HUES48 (cell line): Measurements from ENCODE around the gene MRGPRF.
"Not testable (repeated sequence)": the region's sequence is repeated elsewhere in the genome, so short reads cannot be mapped to it uniquely, and the experiment has no call there.

Experiments used
- H3K27ac ChIP-seq: one replicate; pipeline ENCODE4 v1.7.0; 2013; ENCODE audit warnings: low read depth, low read length, inconsistent platforms
- H3K27me3 ChIP-seq: 2 replicates; pipeline ENCODE4 v1.6.1; 2013; ENCODE audit warnings: mild to moderate bottlenecking, low read length; ENCODE audit not compliant: control insufficient read depth, insufficient read depth
- H3K36me3 ChIP-seq: 2 replicates; pipeline ENCODE4 v1.6.1; 2013; ENCODE audit warnings: low read length; ENCODE audit not compliant: control insufficient read depth, insufficient read depth
- H3K4me1 ChIP-seq: 2 replicates; pipeline ENCODE4 v1.6.1; 2013; ENCODE audit warnings: mild to moderate bottlenecking, low read length; ENCODE audit not compliant: control insufficient read depth, insufficient read depth
- H3K4me3 ChIP-seq: 2 replicates; pipeline ENCODE4 v1.5.1; 2013; ENCODE audit warnings: mild to moderate bottlenecking, low read depth, low read length
- H3K9ac ChIP-seq: 2 replicates; pipeline ENCODE4 v1.6.1; 2013; ENCODE audit warnings: mild to moderate bottlenecking, low read depth, low read length, moderate library complexity
- H3K9me3 ChIP-seq: 2 replicates; pipeline ENCODE4 v1.6.1; 2013; ENCODE audit warnings: low read length; ENCODE audit not compliant: control insufficient read depth, insufficient read depth

Gene MRGPRF

GRCh38 chr11:68978626-68978930, 34.5 kb downstream of the MRGPRF start:
- peaks cover 7% of the 10 kb centered on the region; the same call in 1 of the 2 replicates for H3K4me1 ChIP-seq
- H3K9me3 ChIP-seq: peaks cover 5% of the 10 kb centered on the region; the same call in 1 of the 2 replicates
- no peaks in the 10 kb centered on the region for H3K36me3 ChIP-seq
- H3K4me3 ChIP-seq: no peak overlapping the region
- no peaks in the 10 kb centered on the region; the same call in 1 of the 2 replicates for H3K27me3 ChIP-seq
- no peak overlapping the region for H3K9ac ChIP-seq
- H3K27ac ChIP-seq: no peak overlapping the region

DNA sequence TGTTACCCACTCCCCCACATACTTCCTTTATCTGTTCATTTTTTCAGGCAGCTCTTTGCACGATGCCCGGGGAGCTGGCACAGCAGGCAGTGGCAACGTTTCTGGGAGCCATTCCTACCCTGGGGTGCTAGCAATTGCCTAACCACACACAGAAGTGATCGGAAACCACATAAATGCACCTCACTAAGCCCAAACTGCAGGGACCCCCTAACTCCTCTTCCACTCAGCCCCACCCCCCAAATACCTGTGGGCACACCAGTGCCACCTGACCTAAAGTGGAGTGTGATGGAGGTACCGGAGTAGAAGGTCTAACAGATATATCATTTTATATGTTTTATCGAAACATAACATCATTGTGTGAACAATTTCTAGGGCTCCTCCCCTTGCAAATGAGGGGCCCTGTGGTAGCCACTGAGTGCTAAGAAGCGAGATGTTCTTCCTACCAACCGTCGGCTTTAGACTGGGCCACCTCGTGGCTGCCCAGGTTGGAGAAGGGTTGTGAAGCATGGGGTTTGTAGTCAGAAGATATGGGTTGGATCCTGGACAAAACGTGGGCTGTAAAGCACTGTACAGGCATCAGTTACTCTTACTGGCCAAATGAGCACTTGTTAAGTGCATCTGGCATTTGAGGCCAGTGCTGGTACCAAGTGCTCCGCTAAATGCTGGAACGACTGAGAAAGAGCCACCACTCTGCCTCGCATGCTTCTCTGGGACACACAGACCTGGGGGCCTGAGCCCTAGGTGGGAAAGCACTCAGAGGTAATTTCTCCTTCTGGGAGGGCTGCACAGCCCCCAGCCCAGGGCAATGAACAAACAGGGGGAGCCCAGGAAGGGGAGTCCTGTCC, 35.0 kb downstream of the MRGPRF start:
- Histone ChIP-seq H3K4me3 (no peak overlapping the region), H3K9me3 (peaks cover 5% of the 10 kb centered on the region; the same call in 1 of the 2 replicates), H3K27ac (no peak overlapping the region), H3K36me3 (no peaks in the 10 kb centered on the region), H3K4me1 (peaks cover 7% of the 10 kb centered on the region; the same call in 1 of the 2 replicates), H3K9ac (no peak overlapping the region), H3K27me3 (no peaks in the 10 kb centered on the region; the same call in 1 of the 2 replicates)

DNA sequence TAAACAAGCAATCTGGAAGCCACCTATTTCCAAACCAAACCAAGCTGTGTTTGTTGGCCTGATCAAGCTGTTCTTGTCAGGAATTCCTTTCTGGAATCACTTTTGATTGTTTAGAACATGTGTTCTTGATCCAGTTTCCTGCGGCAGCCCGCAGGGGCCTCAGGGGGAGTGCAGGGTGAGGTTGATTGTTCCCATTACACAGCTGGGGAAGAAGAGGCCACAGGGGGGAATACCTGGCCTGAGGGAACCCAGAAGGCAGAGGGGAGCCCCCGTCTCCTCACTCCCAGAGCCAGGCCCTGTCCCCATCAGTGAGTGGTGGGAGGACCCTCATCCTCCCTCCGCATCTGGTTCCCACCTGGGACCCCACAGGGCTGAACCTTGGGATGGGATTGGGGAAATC, 36.5 kb downstream of the MRGPRF start:
- Histone ChIP-seq H3K4me1 (peaks cover 7% of the 10 kb centered on the region; the same call in 1 of the 2 replicates), H3K27ac (no peak overlapping the region), H3K27me3 (no peaks in the 10 kb centered on the region; the same call in 1 of the 2 replicates), H3K9ac (no peak overlapping the region), H3K4me3 (no peak overlapping the region), H3K36me3 (no peaks in the 10 kb centered on the region), H3K9me3 (peaks cover 5% of the 10 kb centered on the region; the same call in 1 of the 2 replicates)

DNA sequence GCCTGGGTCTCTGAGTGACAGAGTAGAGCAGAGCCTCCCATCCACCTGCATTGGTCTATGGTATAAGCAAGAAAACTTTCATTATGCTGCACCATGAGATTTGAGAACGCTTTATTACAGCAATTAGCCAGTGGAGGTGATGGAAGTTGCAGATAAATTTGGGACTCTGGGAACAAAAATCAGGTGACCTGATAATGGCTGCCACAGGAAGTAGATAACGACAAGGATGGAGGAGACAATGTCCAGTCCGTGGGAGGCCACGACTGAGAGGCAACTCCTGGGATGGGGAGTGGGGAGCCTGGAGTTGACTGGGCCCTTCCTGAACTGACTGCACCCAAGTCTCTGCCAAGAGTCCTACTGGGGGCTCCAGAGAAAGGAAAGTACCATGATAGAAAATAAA, 37.0 kb downstream of the MRGPRF start:
- no peak overlapping the region for H3K9ac ChIP-seq
- H3K27ac ChIP-seq: no peak overlapping the region
- H3K9me3 ChIP-seq: peaks cover 5% of the 10 kb centered on the region; the same call in 1 of the 2 replicates
- H3K27me3 ChIP-seq: no peaks in the 10 kb centered on the region; the same call in 1 of the 2 replicates
- no peaks in the 10 kb centered on the region for H3K36me3 ChIP-seq
- peaks cover 7% of the 10 kb centered on the region; the same call in 1 of the 2 replicates for H3K4me1 ChIP-seq
- no peak overlapping the region for H3K4me3 ChIP-seq

GRCh38 chr11:68974421-68975194, 38.4 kb downstream of the MRGPRF start:
- no peak overlapping the region for H3K9ac ChIP-seq
- H3K9me3 ChIP-seq: peaks cover 5% of the 10 kb centered on the region; the same call in 1 of the 2 replicates
- H3K4me1 ChIP-seq: peaks cover 4% of the 10 kb centered on the region; the same call in 1 of the 2 replicates
- no peaks in the 10 kb centered on the region for H3K36me3 ChIP-seq
- no peak overlapping the region for H3K4me3 ChIP-seq
- H3K27me3 ChIP-seq: no peaks in the 10 kb centered on the region; the same call in 1 of the 2 replicates
- no peak overlapping the region for H3K27ac ChIP-seq

- H3K36me3 ChIP-seq, H3K27ac ChIP-seq, H3K9me3 ChIP-seq, H3K27me3 ChIP-seq, H3K9ac ChIP-seq, H3K4me3 ChIP-seq, H3K4me1 ChIP-seq: not testable (repeated sequence)
Observed at GRCh38 chr11:68973706-68974105, 39.3 kb downstream of the MRGPRF start.

- H3K9me3 ChIP-seq: peaks cover 5% of the 10 kb centered on the region; the same call in 1 of the 2 replicates
- H3K27me3 ChIP-seq: no peaks in the 10 kb centered on the region; the same call in 1 of the 2 replicates
- H3K27ac ChIP-seq: no peak overlapping the region
- no peak overlapping the region for H3K9ac ChIP-seq
- H3K4me3 ChIP-seq: no peak overlapping the region
- H3K4me1 ChIP-seq: no peaks in the 10 kb centered on the region
- no peaks in the 10 kb centered on the region for H3K36me3 ChIP-seq
Observed at GRCh38 chr11:68973219-68973618, 39.8 kb downstream of the MRGPRF start.

GRCh38 chr11:68970921-68971636, 42.0 kb downstream of the MRGPRF start:
- Histone ChIP-seq H3K4me3 (no peak overlapping the region), H3K27ac (no peak overlapping the region), H3K27me3 (no peaks in the 10 kb centered on the region), H3K9ac (no peak overlapping the region), H3K4me1 (no peaks in the 10 kb centered on the region), H3K9me3 (peaks cover 5% of the 10 kb centered on the region; the same call in 1 of the 2 replicates), H3K36me3 (no peaks in the 10 kb centered on the region)

- Histone ChIP-seq H3K4me3 (no peak overlapping the region), H3K4me1 (no peaks in the 10 kb centered on the region), H3K36me3 (no peaks in the 10 kb centered on the region), H3K27ac (no peak overlapping the region), H3K27me3 (no peaks in the 10 kb centered on the region), H3K9me3 (no peaks in the 10 kb centered on the region), H3K9ac (no peak overlapping the region)
Observed at GRCh38 chr11:68969386-68969785, 43.7 kb downstream of the MRGPRF start.

- Histone ChIP-seq H3K4me3 (no peak overlapping the region), H3K36me3 (no peaks in the 10 kb centered on the region), H3K4me1 (no peaks in the 10 kb centered on the region), H3K27me3 (no peaks in the 10 kb centered on the region), H3K9me3 (no peaks in the 10 kb centered on the region), H3K27ac (no peak overlapping the region), H3K9ac (no peak overlapping the region)
Observed at GRCh38 chr11:68968306-68969250, 44.5 kb downstream of the MRGPRF start.
